Activated CD4-positive, alpha-beta T cell treated with anti-CD3 and anti-CD28 coated beads, Interleukin-2, Interleukin-6, amounts not matched to agents 100 ng/mL and 50 ng/mL, durations not matched to agents 16 hours and 8 hours (primary cell): ENCODE results near the gene LRRC41.
A peak's percentile ranks its signal among the peaks of the same experiment; 100 is the strongest.
"Not testable (repeated sequence)": the region's sequence is repeated elsewhere in the genome, so short reads cannot be mapped to it uniquely, and the experiment has no call there.

ENCODE experiments used
- DNase-seq: peaks from one replicate; pipeline ENCODE4 v3.0.0-alpha.2; 2020

LRRC41 gene

DNA sequence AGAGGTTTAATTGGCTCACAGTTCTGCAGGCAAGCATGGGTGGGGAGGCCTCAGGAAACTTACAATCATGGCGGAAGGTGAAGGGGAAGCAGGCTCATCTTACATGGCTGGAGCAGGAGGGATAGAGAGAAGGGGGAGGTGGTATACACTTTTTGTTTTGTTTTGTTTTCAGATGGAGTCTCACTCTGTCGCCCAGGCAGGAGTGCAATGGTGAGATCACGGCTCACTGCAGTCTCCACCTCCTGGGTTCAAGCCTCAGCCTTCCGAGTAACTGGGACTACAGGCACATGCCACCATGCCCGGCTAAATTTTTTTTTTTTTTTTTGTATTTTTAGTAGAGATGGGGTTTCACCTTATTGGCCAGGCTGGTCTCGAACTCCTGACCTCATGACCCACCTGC is 18.8 kb upstream of the LRRC41 start:
- not testable (repeated sequence) for DNase-seq

GRCh38 chr1:46319960-46320914 is 16.8 kb upstream of the LRRC41 start:
- DNase-seq = not testable (repeated sequence)

DNA sequence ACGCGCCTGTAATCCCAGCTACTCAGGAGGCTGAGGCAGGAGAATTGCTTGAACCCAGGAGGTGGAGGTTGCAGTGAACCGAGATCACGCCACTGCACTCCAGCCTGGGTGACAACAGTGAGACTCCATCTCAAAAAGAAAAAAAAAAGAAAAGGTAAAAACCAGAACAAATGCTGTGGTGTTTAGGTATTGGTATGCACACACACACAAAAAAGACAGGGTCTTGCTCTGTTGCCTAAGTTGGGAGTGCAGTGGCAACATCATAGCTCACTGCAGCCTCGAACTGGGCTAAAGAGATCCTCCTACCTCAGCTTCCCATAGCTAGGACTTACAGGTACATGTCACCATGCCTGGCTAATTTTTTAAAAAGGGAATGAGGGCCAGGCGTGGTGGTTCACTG is 15.9 kb upstream of the LRRC41 start:
- DNase-seq = not testable (repeated sequence)

DNA sequence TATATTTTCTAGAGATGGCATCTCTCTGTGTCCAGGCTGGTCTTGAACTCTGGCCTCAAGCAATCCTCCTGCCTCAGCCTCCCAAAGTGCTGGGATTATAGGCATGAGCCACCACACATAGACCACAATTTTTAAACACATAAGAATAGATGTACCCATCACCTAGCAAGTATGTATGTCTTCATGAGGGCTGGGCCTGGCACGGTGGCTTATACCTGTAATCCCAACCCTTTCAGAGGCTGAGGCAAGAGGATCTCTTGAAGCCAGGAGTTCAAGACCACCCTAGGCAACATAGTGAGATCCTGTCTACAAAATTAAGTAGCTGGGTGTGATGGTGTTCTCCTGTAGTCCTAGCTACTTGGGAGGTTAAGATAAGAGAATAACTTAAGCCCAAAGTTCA is 13.9 kb upstream of the LRRC41 start:
- no peak for DNase-seq

DNA sequence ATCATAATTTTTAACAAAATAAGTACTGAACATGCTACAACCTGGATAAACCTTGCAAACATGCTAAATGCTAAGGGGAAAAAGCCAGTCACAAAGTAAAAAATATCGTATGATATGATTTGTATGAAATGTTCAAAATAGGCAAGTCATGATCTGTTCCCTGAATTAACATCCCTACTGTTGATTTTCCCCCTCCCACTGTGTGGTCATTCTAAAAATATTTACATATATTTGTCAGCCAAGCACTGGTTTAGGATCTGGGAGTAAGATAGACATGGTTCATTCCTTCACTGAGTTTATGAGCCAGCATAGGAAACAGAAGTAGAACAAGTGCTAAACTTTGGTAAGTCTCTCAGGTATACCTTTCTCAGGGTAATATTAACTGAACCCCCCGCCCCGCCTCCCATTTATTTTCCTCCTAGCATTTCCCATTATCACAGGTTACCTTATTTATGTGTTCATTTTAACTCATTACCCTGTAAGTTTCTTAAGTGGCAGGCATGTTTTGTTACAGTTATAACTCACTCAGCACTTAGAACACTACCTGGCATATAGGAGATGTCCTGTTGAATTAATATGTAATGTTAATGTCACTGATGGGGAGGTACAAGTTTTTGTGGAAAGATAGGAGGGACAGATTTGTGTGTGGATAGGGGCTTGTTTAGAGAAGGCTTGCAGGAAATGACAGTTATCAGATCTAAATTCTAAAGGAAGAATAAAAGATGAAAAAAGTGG is 12.4 kb upstream of the LRRC41 start:
- DNase-seq = no peak

DNA sequence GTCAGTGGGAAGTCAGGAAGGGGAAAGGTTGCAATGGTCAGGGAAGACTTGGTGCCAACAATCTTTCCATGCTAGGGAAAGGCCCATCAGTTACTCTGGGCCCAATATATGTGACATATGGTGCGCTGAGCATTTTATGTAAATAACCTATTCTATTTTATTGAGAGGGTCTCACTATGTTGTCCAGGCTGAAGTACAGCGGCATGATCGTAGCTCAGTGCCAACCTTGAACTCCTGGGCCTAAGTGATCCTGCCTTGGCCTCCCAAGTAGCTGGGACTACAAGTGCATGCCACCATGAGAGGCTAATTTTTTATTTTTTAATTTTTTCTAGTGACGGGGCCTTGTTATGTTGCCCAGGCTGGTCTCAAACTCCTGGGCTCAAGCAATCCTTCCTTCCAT is 6.9 kb upstream of the LRRC41 start:
- no peak for DNase-seq

DNA sequence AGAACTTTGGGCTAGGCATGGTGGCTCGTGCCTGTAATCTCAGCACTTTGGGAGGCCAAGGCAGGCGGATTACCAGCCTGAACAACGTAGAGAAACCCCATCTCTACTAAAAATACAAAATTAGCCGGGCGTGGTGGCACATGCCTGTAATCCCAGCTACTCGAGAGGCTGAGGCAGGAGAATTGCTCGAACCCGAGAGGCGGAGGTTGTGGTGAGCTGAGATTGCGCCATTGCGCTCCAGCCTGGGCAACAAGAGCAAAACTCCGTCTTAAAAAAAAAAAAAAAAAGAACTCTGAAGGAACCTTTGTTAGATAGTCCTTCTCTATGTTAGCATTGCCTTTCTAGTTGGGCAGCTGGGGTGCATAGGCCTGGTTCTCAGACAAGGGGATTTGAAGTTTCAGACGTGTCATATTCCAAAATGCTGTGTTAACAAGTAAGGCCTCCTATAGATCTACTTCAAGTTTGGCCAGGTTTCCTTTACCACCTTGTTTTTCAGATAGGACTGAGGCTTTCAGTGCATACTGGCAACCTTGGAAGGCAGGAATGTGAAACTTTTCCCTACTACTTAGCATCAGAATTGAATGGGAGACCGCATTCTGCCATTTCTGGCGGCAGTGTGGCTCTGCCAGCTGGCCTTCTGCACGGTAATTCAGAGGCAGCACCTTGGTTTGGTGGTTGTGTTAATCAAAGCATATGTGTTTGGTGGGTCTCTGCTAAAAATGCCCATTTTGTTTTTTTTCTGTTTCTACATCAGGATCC is 6.2 kb upstream of the LRRC41 start:
- DNase-seq = no peak

DNA sequence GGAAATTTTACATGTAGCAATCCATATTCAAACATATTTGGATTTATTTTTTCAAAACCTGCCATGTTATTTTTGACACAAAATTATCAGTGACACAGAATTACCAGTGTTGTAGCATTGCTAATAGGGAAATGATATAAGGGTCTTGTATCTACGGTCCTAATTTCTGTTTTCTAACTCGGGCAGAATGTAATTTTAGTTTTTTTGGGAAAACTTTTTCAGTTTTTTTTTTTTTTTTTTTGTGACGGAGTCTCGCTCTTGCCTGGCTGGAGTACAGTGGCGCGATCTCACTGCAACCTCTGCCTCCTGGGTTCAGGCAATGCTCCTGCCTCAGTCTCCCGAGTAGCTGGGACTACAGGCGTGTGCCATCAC is 2.7 kb upstream of the LRRC41 start:
- DNase-seq = no peak

- no peak for DNase-seq
Measured at GRCh38 chr1:46303872-46304326, 483 bp upstream of the LRRC41 start.

DNA sequence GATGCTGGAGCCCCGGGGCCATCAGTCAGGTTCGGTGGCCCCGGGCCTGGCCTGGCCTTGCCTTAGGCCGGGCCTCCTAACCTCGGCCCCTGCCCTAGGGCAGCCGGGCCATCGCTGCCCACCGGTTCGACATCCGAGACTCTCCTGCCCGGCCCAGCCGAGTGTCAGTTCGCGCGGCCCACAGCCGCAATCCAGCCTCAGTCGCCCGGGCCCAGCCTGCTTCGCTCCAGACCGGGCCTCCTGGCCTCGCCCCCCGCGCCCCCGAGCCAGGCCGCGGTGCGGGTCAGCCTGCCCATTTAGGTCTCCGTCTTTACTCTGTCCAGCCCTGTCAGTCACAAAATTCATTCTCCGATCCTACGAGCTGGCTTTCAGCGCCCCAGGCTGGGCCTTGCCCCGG is 777 bp downstream of the LRRC41 start:
- DNase-seq = peak; percentile 30

GRCh38 chr1:46301808-46302640 is 1.4 kb downstream of the LRRC41 start:
- peak; percentile 69 for DNase-seq

GRCh38 chr1:46301406-46301807 is 2.0 kb downstream of the LRRC41 start:
- DNase-seq = no peak

DNA sequence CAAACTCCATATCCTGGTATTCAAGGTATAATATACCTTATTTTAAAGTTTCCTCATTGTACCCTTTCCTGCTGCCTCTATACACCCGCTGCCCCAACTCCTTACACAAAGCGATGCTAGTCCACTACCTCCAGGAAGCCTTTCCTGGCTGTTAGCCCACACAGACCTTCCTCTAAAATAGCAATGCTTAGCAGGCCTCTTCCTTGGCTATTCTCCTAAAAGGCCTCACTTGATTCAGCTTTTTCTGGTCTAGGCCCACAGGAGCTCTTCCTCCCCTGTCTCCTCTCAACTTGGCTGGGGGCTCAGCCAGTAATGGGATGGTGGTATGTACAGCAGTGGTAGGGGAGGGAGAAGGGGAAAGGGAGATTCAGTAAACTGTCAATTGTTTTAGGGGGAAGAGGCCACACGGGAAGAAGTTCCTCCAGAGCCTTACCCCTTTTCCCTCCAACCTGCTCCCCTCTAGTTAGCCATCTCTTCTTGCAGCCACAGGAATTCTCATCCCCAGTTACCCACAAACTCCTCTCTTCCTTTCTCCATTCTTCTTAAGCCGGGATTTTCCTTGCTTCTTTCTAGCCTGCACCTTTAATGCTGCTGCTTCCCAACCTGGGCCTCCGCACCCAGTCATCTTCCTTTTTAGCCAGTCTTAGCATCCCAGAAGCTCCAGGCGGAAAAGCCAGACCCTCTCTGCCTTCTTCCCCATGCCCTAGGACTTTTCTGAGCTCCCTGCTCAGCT is 2.6 kb downstream of the LRRC41 start:
- DNase-seq = no peak

- DNase-seq = no peak
Measured at GRCh38 chr1:46298387-46298786, 5.0 kb downstream of the LRRC41 start.

DNA sequence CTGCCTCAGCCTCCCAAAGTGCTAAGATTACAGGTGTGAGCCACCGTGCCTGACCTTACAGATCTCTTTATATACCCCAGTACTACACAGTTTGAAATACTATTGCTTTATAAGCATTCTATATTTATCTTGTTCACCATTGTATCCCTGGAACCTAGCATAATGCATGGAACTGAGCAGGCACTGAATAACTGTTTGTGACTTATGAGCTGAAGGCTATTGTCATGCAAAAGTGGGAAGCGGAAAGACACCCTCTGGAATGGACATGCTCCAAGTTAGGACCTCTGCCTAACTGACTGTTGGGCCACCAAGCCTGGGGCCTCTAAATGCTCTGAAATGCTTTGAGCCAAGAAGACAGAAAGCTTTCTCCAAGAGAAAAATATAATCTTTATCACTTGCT is 8.1 kb downstream of the LRRC41 start:
- no peak for DNase-seq

DNA sequence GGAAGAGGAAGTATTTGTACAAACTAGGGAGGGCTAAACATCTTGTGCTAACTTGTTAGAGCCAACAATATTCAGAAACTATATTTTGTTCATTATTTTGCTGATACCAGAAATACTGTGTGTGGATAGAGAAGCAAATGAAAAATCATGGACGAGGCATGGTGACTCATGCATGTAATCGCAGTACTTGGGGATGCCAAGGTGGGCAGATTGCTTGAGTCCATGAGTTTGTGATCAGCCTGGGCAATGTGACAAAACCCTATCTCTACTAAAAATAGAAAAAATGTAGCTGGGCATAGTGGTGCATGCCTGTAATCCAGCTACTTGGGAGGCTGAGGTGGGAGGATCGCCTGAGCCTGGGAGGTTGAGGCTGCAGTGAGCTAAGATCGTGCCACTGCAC is 13.4 kb downstream of the LRRC41 start:
- no peak for DNase-seq

GRCh38 chr1:46289134-46289494 is 14.3 kb downstream of the LRRC41 start:
- DNase-seq = no peak

DNA sequence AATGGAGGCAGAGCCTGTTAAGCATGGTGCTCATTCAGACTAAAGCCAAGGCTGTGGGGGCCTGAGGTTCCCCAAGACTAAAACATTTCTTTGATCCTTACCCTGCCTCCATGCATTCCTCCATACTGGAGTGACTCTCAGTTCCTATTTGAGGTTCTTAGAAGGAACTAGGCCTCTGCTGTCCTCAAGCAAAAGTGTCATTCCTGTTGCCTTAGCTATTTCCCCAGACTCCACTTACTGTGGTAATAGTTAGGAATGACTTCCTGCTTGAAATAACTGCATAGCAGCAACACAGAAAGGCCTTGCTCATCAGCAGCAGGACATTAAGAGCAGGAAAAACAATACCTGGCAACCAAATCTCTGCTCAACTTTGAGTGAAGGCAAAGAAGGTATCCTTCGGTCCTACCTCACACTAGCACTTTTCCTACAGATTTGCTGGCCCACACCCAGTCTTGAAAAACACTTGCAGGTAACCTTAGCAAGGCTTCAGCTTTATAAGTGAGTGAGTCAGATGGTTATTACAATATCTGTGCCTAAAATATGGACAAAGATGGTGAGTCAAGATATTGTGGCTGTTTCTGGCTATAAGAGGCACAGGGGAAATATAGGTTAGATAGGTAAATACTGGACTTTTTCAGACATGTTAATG is 14.8 kb downstream of the LRRC41 start:
- no peak for DNase-seq

- peak; percentile 56 for DNase-seq
Measured at GRCh38 chr1:46285730-46286477, 17.5 kb downstream of the LRRC41 start.
